ENCODE results near the gene SHANK3. TPM values are rescaled to one million over a fixed set of nuclear protein-coding genes. Genes with fewer than 3 reads are reported as not detected.

Gene SHANK3
- total and polyA plus RNA-seq, 2 of the 8 experiments (the other 6 are each of a cell fraction or from before 2014, with no cell fraction given), result 1.5 to 6.0 TPM

DNA sequence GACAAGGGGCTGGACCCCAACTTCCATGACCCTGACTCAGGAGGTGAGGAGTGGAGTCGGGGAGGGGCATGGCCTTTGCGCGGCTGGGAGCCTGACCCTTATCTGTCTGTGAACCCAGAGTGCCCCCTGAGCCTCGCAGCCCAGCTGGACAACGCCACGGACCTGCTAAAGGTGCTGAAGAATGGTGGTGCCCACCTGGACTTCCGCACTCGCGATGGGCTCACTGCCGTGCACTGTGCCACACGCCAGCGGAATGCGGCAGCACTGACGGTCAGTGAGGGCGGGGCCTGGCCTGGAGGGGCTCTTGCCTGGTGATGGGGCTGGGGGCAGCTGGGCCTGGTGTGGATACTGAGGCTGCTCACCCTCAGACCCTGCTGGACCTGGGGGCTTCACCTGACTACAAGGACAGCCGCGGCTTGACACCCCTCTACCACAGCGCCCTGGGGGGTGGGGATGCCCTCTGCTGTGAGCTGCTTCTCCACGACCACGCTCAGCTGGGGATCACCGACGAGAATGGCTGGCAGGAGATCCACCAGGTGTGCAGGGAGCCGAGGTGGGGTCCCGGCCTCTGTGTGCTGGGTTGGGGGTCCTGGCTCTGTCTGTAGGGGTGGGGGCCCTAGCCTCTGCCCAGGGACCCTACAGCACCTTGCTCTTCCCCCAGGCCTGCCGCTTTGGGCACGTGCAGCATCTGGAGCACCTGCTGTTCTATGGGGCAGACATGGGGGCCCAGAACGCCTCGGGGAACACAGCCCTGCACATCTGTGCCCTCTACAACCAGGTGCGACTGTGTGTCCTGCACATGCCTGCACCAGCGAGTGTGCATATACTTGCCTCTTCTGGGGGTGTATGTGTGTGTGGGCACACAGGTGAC is 6.3 kb downstream of the SHANK3 start:
- H3K4ac ChIP-seq (replicated peaks; ENCODE audit: insufficient read length, low read depth, low read length), result no peak overlapping the region
- FAIRE-seq, result no peak
- 94% methylated on average over 28 of the region's 30 CpGs; no CpG with 5 or more reads in 1 of the 2 experiments for WGBS, 2 experiments (ENCODE audit: extremely low coverage in 1 of 2, insufficient coverage in 1 of 2, insufficient read length in 1 of 2, insufficient replicate concordance in 2 of 2, low coverage in 1 of 2, low lambda C conversion rate in 2 of 2, missing lambda C conversion rate in 1 of 2)
- TF ChIP-seq, protein P1, sequence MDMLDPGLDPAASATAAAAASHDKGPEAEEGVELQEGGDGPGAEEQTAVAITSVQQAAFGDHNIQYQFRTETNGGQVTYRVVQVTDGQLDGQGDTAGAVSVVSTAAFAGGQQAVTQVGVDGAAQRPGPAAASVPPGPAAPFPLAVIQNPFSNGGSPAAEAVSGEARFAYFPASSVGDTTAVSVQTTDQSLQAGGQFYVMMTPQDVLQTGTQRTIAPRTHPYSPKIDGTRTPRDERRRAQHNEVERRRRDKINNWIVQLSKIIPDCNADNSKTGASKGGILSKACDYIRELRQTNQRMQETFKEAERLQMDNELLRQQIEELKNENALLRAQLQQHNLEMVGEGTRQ (IDR thresholded peaks at IDR 0.05; ENCODE audit: low read length), result no peak
- no peak for TF ChIP-seq EGR1 (IDR thresholded peaks at IDR 0.05; ENCODE audit: borderline replicate concordance, low read depth, low read length)
- TF ChIP-seq NANOG (IDR thresholded peaks at IDR 0.05; ENCODE audit: insufficient read depth, low read depth, low read length, poor library complexity, severe bottlenecking), result no peak
- no peak for TF ChIP-seq HDAC6 (IDR thresholded peaks at IDR 0.05; ENCODE audit: low read depth, low read length)
- TF ChIP-seq KDM4A (IDR thresholded peaks at IDR 0.05; ENCODE audit: low read depth, low read length, severe bottlenecking), result no peak
- no peak for TF ChIP-seq RAD21 (IDR thresholded peaks at IDR 0.05 in 1 of 2, conservative IDR thresholded peaks at IDR 0.05 in 1 of 2; ENCODE audit: low read depth in 2 of 2, low read length in 2 of 2)
- TF ChIP-seq EZH2 (IDR thresholded peaks at IDR 0.05; ENCODE audit: low read depth, low read length, severe bottlenecking), result no peak
- no peak for TF ChIP-seq ASH2L (IDR thresholded peaks at IDR 0.05; ENCODE audit: low read length)
- no peak for TF ChIP-seq ATF3 (IDR thresholded peaks at IDR 0.05; ENCODE audit: insufficient read depth, low read depth, low read length)

More for the DNA sequence above, 6.3 kb downstream of the SHANK3 start:
- Histone ChIP-seq H2BK12ac (ENCODE audit: low read depth, low read length) (no peak overlapping the region), H3K27ac (ENCODE audit: low read depth, low read length) (no peak overlapping the region), H3K23ac (ENCODE audit: insufficient read length) (no peak overlapping the region), H3K56ac (replicated peaks; ENCODE audit: insufficient read length, low read depth, low read length) (no peak overlapping the region), H3K9ac (replicated peaks in 1 of 4; ENCODE audit: extremely low read depth in 1 of 4, low read depth in 3 of 4, low read length in 3 of 4) (no peak overlapping the region), H2BK20ac (ENCODE audit: low read length) (no peak overlapping the region), H3K27me3 (replicated peaks in 1 of 4; ENCODE audit: control insufficient read depth in 3 of 4, extremely low read depth in 1 of 4, insufficient read depth in 3 of 4, low read length in 3 of 4) (peaks cover 3 to 11% (median 9%) of the 10 kb centered on the region in 4 experiments), H2AK5ac (ENCODE audit: low read depth, low read length) (no peak overlapping the region), H3K18ac (ENCODE audit: extremely low read depth, low read length) (no peak overlapping the region), H4K91ac (replicated peaks; ENCODE audit: insufficient read length, low read length) (no peak overlapping the region), H2AFZ (ENCODE audit: low read length) (no peak overlapping the region), H4K5ac (ENCODE audit: insufficient read length, low read depth, low read length) (no peak overlapping the region), H3K14ac (ENCODE audit: insufficient read length) (no peak overlapping the region), H2BK15ac (ENCODE audit: low read length) (no peak overlapping the region), H4K20me1 (replicated peaks in 1 of 2; ENCODE audit: control insufficient read depth in 1 of 2, insufficient read depth in 2 of 2, low read length in 2 of 2) (peaks cover 12 to 16% of the 10 kb centered on the region in 2 experiments), H2BK120ac (replicated peaks; ENCODE audit: low read depth, low read length) (no peak overlapping the region), H3K4me3 (ENCODE audit: extremely low read depth in 1 of 4, insufficient read depth in 2 of 4, low read depth in 3 of 4, low read length in 4 of 4) (no peak overlapping the region), H4K8ac (ENCODE audit: extremely low read depth, insufficient read depth, low read length) (peak overlapping the region; percentile 25; the same call in 1 of the 2 replicates), H3K4me1 (replicated peaks in 1 of 4; ENCODE audit: control insufficient read depth in 3 of 4, insufficient read depth in 4 of 4, low read length in 3 of 4) (peaks cover 0 to 8% (median 4%) of the 10 kb centered on the region in 4 experiments; a peak in 6 of 7 replicates), H3K79me1 (ENCODE audit: low read depth, low read length) (peaks cover 5% of the 10 kb centered on the region; the same call in 1 of the 2 replicates), H3K9me3 (ENCODE audit: insufficient read depth in 2 of 2, low read depth in 1 of 2, low read length in 1 of 2) (peaks cover 0 to 6% of the 10 kb centered on the region in 2 experiments; a peak in 2 of 4 replicates), H3K23me2 (ENCODE audit: low read depth, low read length) (peaks cover 9% of the 10 kb centered on the region), H2BK5ac (ENCODE audit: low read depth, low read length) (no peak overlapping the region), H3K36me3 (ENCODE audit: control insufficient read depth in 2 of 4, insufficient read depth in 4 of 4, low read length in 3 of 4) (peaks cover 0 to 3% (median 0%) of the 10 kb centered on the region in 4 experiments; a peak in 2 of 8 replicates), H3K79me2 (ENCODE audit: control insufficient read depth in 1 of 2, insufficient read depth in 2 of 2, low read length in 2 of 2) (peaks cover 0 to 5% of the 10 kb centered on the region in 2 experiments; a peak in 1 of 4 replicates), H3K4me2 (ENCODE audit: insufficient read depth in 1 of 2, low read depth in 2 of 2, low read length in 2 of 2) (no peak overlapping the region)
- no peak for DNase-seq (ENCODE audit: low read depth in 1 of 2, low spot score in 2 of 2)
- POLR2A ChIA-PET (ENCODE audit: partially characterized antibody), result no interaction called here
- CTCF ChIA-PET (ENCODE audit: partially characterized antibody), result interaction anchor here (5.3 kb wide), 1 partner anchor 13 kb away, joined by 17 read pairs; no protein-coding TSS in a partner anchor
